Measurements from ENCODE around the gene IPO11. TPM values are rescaled to one million over a fixed set of nuclear protein-coding genes. Genes with fewer than 3 reads are reported as not detected.
"Not testable (repeated sequence)": the region's sequence is repeated elsewhere in the genome, so short reads cannot be mapped to it uniquely, and the experiment has no call there.

IPO11 gene
- total RNA-seq, 1 donor from 2014 or later: 11.8 TPM

GRCh38 chr5:62661126-62661525 lies 248.6 kb downstream of the IPO11 start:
- no peak overlapping the region for H3K4me3 ChIP-seq
- no peak for DNase-seq (ENCODE audit: low spot score in 2 of 2)
- no peak for TF ChIP-seq CTCF (IDR thresholded peaks at IDR 0.05)
- H3K27me3 ChIP-seq: no peaks in the 10 kb centered on the region
- intact Hi-C loops (cut with DNase I): no loop called here
- no peaks in the 10 kb centered on the region for H3K36me3 ChIP-seq
- no peaks in the 10 kb centered on the region for H3K4me1 ChIP-seq
- H3K9me3 ChIP-seq: no peaks in the 10 kb centered on the region
- H3K27ac ChIP-seq: no peak overlapping the region

GRCh38 chr5:62662521-62662920 lies 250.0 kb downstream of the IPO11 start:
- intact Hi-C loops (cut with DNase I): no loop called here
- Histone ChIP-seq H3K9me3 (no peaks in the 10 kb centered on the region), H3K4me1 (no peaks in the 10 kb centered on the region), H3K36me3 (no peaks in the 10 kb centered on the region), H3K4me3 (no peak overlapping the region), H3K27ac (no peak overlapping the region), H3K27me3 (no peaks in the 10 kb centered on the region)
- DNase-seq (ENCODE audit: low spot score in 2 of 2): no peak
- TF ChIP-seq CTCF (IDR thresholded peaks at IDR 0.05): no peak

GRCh38 chr5:62671479-62671878 lies 258.9 kb downstream of the IPO11 start:
- H3K4me1 ChIP-seq: no peaks in the 10 kb centered on the region
- no peak for DNase-seq (ENCODE audit: low spot score in 2 of 2)
- no peaks in the 10 kb centered on the region for H3K36me3 ChIP-seq
- intact Hi-C loops (cut with DNase I): no loop called here
- no peak overlapping the region for H3K27ac ChIP-seq
- no peaks in the 10 kb centered on the region for H3K9me3 ChIP-seq
- no peak for TF ChIP-seq CTCF (IDR thresholded peaks at IDR 0.05)
- H3K27me3 ChIP-seq: no peaks in the 10 kb centered on the region
- no peak overlapping the region for H3K4me3 ChIP-seq

DNA sequence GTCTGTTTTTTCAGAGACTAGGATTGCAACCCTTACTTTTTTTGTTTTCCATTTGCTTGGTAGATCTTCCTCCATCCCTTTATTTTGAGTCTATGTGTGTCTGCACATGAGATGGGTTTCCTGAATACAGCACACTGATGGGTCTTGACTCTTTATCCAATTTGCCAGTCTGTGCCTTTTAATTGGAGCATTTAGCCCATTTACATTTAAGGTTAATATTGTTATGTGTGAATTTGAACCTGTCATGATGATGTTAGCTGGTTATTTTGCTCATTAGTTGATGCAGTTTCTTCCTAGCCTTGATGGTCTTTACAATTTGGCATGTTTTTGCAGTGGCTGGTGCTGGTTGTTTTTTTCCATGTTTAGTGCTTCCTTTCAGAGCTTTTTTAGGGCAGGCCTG lies 264.0 kb downstream of the IPO11 start:
- not testable (repeated sequence) for H3K27me3 ChIP-seq; H3K4me1 ChIP-seq; DNase-seq (ENCODE audit: low spot score in 2 of 2)

More for the DNA sequence above, 264.0 kb downstream of the IPO11 start:
- H3K36me3 ChIP-seq; H3K4me3 ChIP-seq; intact Hi-C loops (cut with DNase I); H3K27ac ChIP-seq; H3K9me3 ChIP-seq: not testable (repeated sequence)

Other genes with a start within 250 kb of the IPO11 start
- gene KIF2A, start 106.6 kb upstream of the IPO11 start, total RNA-seq: 19.8 TPM
- 8.6 TPM for gene DIMT1, start 8.9 kb upstream of the IPO11 start, total RNA-seq
- gene LRRC70, start 166.1 kb downstream of the IPO11 start, total RNA-seq: 11.8 TPM